ENCODE results near the gene VSIG8. TPM values are rescaled to one million over a fixed set of nuclear protein-coding genes. Genes with fewer than 3 reads are reported as not detected.

Gene VSIG8
- polyA plus RNA-seq, 3 donors = 0.36 to 0.93 (median 0.42) TPM

- no peak for DNase-seq (ENCODE audit: low read depth in 3 of 3, low spot score in 2 of 3)
Observed at GRCh38 chr1:159860456-159860855, 2.0 kb downstream of the VSIG8 start.

GRCh38 chr1:159859767-159860322, 2.6 kb downstream of the VSIG8 start:
- no peak for DNase-seq (ENCODE audit: low read depth in 3 of 3, low spot score in 2 of 3)

DNA sequence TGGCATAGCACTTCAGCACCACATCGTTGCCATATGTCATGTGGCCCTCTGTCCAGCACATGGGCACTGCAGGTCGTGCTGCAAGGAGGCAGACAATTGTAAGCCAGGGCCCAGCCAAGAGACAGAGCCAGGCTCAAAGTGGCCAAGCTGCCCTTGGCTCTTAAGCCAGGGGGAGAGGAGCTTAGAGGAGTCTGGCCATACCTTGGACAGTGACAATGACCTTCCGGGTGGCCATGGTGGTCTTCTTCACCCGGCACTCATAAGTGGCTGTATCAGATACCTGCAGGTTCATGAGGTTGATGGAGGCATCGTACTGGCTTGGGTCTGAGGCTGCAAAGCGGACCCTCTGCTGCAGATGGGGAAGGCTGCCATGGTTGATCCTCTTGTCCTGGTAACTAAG, 4.6 kb downstream of the VSIG8 start:
- no peak for DNase-seq (ENCODE audit: low read depth in 3 of 3, low spot score in 2 of 3)

DNA sequence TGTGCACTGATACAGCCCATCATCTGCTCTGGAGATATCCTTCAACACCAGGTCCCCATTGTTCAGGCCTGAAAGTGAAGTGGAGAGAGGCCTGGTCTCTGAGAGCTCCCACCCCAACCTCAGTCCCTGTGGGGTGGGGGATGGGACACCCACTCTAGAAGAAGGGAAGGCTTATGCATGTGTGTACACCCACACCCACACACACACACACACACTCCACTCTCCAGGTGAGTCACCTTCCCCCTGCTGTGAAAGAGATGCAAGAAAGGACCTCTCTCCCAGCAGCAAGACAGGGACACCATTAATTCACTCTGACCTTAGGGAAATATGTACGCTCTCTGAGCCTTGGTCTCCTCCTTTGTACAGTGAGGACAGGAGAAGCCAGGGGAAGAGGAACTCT, 5.9 kb downstream of the VSIG8 start:
- DNase-seq (ENCODE audit: low read depth in 3 of 3, low spot score in 2 of 3) = no peak

GRCh38 chr1:159855709-159856108, 6.7 kb downstream of the VSIG8 start:
- no peak for DNase-seq (ENCODE audit: low read depth in 3 of 3, low spot score in 2 of 3)

DNA sequence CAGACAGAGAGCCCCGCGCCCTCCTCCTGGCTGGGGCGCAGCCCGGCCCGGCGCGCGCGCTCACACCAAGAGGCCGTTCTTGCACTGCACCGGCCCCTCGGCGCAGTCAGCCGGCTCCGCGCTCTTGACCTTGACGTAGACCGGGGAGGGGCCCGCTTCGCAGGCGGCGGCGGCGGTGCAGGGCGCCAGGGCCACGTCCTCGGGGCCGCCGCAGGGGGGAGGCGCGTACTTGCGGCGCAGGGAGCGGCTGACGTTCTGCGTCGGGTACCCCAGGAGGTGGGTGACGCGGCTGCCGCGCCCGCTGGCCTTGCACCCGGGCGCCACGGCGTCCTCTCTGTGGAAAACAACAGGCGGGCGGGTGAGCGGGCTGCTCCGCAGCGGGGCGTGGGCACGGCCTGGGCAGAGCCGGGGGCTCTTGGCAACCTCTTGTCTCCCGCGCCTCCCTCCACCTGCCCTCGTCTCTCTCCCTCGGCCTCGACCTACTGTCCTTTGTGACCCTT, 7.7 kb downstream of the VSIG8 start:
- DNase-seq (ENCODE audit: low read depth in 3 of 3, low spot score in 2 of 3) = peak in 1 of 3 donors; percentile 61

DNA sequence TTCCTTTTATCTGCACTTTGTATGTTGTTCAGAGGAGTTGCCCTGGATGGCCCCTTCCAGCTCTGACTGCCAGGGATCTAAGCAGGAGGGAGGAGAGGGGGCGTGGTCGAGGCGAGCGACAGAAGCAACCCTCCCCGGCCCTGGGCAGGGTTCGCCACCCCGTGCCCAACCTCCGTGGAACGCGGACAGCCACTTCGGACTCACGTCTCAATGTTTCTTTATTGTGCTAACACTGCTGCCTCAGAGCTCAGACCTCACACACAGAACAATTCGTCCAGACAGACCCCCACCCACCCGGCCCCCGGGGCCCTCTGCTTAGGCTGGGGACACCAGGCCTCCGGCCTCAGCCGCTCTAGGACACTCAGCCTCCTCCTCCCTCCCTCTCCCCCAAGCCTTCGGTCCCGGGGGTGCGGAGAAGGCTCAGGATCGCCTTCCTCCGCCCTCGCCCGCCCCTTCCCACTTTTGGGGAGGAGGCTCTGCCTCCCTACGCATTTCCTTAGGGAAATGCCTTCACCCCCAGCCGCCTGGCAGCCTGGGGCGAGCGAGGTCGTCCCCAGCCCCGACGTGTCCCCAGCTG, 8.3 kb downstream of the VSIG8 start:
- peak in 1 of 3 donors; percentile 43 for DNase-seq (ENCODE audit: low read depth in 3 of 3, low spot score in 2 of 3)

DNA sequence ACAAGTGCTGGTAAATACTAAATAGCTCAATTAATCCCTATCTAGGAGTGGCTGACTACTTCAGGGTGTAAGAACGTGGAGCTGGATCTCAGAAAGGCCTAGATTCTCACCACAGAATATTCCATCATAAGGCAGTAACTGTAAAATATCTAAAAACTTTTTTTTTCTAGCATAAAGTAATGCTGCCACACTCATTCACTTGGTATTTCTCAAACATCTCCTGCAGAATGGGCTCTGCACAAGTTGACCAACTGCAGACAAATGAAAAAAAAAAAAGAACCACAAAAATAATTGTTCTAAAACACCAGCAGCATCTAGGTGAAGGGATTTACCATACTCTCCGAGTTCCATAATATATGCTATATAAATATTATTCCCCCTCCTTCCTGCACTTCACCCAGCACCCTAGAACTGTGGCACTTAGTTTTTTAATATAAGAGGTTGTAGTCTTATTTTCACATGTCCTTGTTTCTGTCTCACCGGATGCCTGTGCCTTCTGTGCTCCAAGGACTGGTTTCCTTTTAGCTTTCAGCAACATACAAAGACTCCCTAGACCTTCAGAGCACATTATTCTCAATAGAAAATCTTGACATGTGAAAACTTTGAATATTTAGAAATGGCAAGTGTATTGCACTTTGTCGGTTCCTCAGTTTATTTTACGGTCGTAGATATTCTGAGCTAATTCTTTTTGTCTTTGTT, 8.9 kb downstream of the VSIG8 start:
- DNase-seq (ENCODE audit: low read depth in 3 of 3, low spot score in 2 of 3) = no peak

- DNase-seq (ENCODE audit: low read depth in 3 of 3, low spot score in 2 of 3) = no peak
Observed at GRCh38 chr1:159851407-159851806, 11.1 kb downstream of the VSIG8 start.

DNA sequence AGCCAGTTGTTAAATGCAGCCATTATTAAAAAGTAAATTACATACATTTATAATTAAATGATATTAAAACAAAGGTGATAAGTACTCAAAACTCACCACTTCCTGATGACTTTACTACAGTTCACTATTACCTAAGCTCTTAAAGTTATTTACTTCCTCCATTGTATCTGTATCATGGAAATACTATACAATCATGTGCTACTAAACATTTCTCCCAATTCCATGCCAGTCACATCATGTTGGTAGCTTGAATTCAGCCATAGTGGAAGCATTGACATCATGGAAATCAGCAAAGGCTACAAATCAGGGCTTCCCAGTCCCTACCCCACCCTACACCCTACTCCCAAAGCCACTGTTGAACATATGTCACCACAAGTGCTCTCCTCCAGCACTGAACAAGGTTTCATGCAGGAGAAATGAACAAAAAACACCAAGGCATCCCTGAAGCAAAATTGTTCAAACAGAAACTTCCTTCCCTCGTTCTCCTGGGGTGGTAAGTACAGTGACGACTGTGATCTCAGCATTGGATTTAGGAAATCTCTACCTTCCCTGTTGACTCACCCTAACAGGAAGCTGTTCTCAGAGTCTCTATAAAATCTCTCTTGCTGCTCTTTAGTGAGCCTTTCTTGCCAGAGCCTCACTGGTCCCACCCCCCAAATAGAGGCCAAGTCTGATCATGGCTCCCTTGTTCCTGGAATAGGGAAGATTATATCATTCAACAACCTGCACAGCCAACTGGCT, 12.7 kb downstream of the VSIG8 start:
- no peak for DNase-seq (ENCODE audit: low read depth in 3 of 3, low spot score in 2 of 3)

GRCh38 chr1:159848326-159848725, 14.1 kb downstream of the VSIG8 start:
- DNase-seq (ENCODE audit: low read depth in 3 of 3, low spot score in 2 of 3) = no peak

DNA sequence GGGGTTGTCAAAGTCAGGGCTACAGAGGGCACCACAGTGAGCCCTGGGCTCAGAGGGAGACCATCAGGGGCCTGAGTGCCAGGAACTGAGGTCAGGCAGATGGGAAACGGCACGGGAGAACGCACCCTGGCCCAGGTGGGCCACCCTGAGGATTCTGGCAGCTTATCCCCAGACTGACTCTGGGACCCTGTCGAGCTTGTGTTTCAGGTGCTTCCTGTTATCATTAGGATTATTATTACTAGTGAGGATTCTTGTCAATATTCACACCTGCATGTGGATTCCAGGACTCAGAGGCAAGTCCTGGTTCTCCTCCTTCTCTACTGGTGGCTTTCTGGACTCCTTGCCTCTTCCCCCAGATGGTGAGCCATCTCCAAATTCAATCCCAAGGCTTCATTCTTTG, 15.2 kb downstream of the VSIG8 start:
- no peak for DNase-seq (ENCODE audit: low read depth in 3 of 3, low spot score in 2 of 3)

DNA sequence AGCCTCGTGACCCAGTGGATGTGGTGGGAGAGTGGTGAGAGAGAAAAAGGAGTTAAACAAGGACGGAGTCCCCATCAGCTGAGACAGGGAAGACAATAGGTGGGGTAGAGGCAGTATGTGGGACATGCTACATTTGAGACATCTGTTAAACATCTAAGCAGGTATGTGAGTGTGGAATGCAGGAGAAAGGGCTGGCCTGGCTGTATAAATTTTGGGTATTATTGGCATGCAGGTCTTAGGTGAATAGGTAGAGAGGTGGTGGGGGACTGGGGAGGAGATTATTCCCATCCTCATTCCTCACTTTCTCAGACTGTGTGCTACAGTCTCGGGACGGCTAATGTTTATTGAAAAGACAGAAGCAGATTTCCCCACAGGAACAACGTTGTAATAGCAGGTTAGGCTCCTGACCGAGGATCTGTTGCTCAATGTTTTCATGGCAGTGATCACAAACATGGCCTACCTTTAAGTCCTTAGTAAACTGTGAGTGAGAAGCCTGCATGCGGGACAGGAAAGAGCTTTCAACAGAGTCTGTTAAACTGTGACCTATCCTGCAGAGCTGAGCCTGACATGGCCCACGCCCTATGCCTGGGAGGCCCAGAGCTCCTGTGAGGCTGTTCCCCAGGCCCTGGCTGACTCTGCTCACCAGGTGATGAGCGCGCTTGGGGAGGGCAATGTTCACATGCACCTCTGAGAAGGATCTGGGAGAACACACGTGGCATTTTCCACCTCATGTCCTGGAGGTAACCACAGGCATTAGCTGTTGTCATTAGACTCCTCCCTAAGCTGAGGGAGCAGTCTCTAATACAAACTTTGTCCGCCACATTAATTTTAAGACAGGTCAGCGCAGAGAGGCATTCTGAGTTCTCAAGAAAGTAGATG, 16.5 kb downstream of the VSIG8 start:
- DNase-seq (ENCODE audit: low read depth in 3 of 3, low spot score in 2 of 3) = no peak

DNA sequence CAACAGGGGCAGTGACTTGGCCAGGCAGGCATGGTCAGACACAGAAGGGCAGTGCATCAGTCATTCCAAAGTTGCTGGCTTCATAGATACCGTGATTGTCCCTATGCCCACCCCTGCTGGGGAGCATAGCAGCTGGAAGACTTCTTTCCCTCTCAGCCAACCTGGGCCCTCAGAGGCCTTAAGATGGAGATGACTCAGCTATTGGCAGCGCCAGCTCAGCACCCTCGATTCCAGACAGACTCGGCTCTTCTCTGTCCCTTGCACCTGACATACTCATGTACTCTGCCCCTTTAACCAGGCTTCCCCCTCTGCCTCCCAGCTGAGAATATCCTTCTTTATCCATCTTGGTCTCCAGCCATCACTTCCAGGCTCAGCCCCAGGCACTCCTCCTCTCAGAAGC, 19.0 kb downstream of the VSIG8 start:
- no peak for DNase-seq (ENCODE audit: low read depth in 3 of 3, low spot score in 2 of 3)

- no peak for DNase-seq (ENCODE audit: low read depth in 3 of 3, low spot score in 2 of 3)
Observed at GRCh38 chr1:159841749-159842148, 20.7 kb downstream of the VSIG8 start.

DNA sequence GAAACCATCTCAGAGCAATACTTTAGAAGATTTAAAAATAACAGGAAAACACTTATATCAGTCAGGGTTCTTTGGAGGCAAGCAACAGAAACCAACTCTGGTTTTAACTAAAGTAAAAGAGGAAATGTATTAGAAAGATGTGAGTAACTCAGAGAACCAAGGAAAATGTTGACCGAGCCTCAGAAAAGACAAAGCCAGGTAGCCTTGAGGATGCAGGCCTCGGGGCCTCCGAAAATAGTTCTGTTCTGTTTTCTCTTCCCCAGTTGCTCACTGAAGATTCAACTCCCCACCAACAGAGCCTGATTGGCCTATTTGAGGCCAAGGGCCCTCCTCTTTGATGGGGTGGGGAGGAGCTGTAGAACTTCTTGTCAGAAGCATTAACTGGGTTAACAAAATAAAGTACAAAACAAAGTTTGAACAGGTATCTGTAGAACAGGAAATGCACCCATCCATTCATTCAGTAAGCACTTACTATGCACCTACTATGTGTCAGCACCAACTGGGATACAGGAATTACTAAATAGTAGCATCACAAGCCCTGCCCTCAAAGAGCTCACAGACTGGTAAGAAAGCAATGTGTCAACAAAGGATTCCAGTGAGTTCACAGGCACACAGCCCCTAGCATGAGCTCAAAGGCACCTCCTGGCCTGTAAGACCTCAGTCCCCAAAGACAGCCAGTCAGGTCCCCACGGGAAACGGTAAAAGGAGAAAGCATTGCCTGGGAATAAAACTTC, 23.2 kb downstream of the VSIG8 start:
- DNase-seq (ENCODE audit: low read depth in 3 of 3, low spot score in 2 of 3) = no peak

- no peak for DNase-seq (ENCODE audit: low read depth in 3 of 3, low spot score in 2 of 3)
Observed at GRCh38 chr1:159838715-159839114, 23.7 kb downstream of the VSIG8 start.

GRCh38 chr1:159835862-159836525, 26.5 kb downstream of the VSIG8 start:
- no peak for DNase-seq (ENCODE audit: low read depth in 3 of 3, low spot score in 2 of 3)

GRCh38 chr1:159835356-159835755, 27.1 kb downstream of the VSIG8 start:
- DNase-seq (ENCODE audit: low read depth in 3 of 3, low spot score in 2 of 3) = no peak
